ENCODE data around the gene RBBP5. TPM values are rescaled to one million over a fixed set of nuclear protein-coding genes. Genes with fewer than 3 reads are reported as not detected.

RBBP5 gene
- total and polyA plus RNA-seq, 2 of the 4 experiments (the other 2 are of a cell fraction): 7.3 to 37.5 TPM

DNA sequence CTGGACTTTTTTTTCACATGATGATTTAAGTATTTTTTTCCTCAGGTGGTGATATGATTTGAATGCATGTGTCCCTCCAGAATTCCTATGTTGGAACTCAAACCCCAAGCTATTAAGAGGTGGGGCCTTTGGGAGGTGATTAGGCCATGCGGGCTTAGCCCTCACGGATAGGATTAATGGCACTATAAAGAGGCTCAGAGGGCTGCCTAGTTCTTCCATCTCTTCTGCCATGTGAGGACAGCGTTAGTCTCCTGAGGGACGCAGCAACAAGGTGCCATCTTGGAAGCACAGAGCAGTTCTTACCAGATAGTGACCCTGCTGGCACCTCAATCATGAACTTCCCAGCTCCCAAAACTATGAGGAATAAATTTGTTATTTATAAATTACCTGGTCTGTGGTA lies 18.3 kb upstream of the RBBP5 start:
- Histone ChIP-seq H3K27me3 (ENCODE audit: control insufficient read depth, insufficient read depth, low read length) (no peaks in the 10 kb centered on the region), H3K4me1 (ENCODE audit: control insufficient read depth, insufficient read depth, low read length) (peaks cover 12% of the 10 kb centered on the region), H2AFZ (replicated peaks; ENCODE audit: low read length, poor library complexity) (no peak overlapping the region), H3K27ac (ENCODE audit: insufficient read depth, low read length) (no peak overlapping the region), H2AK9ac (replicated peaks; ENCODE audit: low read depth, low read length, poor library complexity) (no peak overlapping the region), H3K18ac (ENCODE audit: low read depth, low read length) (no peak overlapping the region), H3K4me3 (ENCODE audit: insufficient read depth, low read depth, low read length) (no peak overlapping the region), H3K4ac (ENCODE audit: low read depth, low read length) (no peak overlapping the region), H4K91ac (ENCODE audit: insufficient read depth, low read depth, low read length) (no peak overlapping the region), H3K14ac (replicated peaks; ENCODE audit: low read depth, low read length) (no peak overlapping the region), H2BK5ac (ENCODE audit: low read depth, low read length, poor library complexity, severe bottlenecking) (no peak overlapping the region), H4K5ac (ENCODE audit: low read depth, low read length) (no peak overlapping the region), H2BK120ac (ENCODE audit: low read depth, low read length) (no peak overlapping the region), H3K9me3 (ENCODE audit: control insufficient read depth, insufficient read depth, low read length) (no peaks in the 10 kb centered on the region), H3K9ac (ENCODE audit: low read depth, low read length) (no peak overlapping the region), H3K9me1 (ENCODE audit: insufficient read depth, low read length) (peaks cover 9% of the 10 kb centered on the region; the same call in 1 of the 2 replicates), H3K23ac (ENCODE audit: low read depth, low read length) (no peak overlapping the region), H3K79me1 (ENCODE audit: low read depth in 1 of 2, low read length in 2 of 2) (no peaks in the 10 kb centered on the region), H2AK5ac (ENCODE audit: low read depth, low read length) (no peak overlapping the region), H3K36me3 (ENCODE audit: control insufficient read depth, insufficient read depth, low read length) (no peaks in the 10 kb centered on the region), H3K4me2 (ENCODE audit: low read depth, low read length) (no peak overlapping the region), H2BK15ac (ENCODE audit: low read depth, low read length) (no peak overlapping the region), H4K20me1 (ENCODE audit: insufficient read depth, low read length) (no peaks in the 10 kb centered on the region), H2BK20ac (ENCODE audit: low read depth, low read length) (no peak overlapping the region), H4K8ac (ENCODE audit: low read depth in 2 of 2, low read length in 2 of 2) (no peak overlapping the region), H3K56ac (ENCODE audit: extremely low read depth, insufficient read depth, low read length) (no peak overlapping the region)
- WGBS, 2 experiments (ENCODE audit: extremely low coverage in 2 of 2, insufficient read length in 1 of 2): no CpG with 5 or more reads among the region's 4 CpGs
- ChIA-PET POLR2A (ENCODE audit: unreplicated experiment) (no interaction called here), CTCF (interaction anchor here (1.6 kb wide), 1 partner anchor 17 kb away, joined by 4 read pairs; no protein-coding TSS in a partner anchor)
- BruUV-seq (replicated peaks): no TSS peak
- in situ Hi-C loops (cut with MboI; ENCODE audit: low sequenced_read_pairs): no loop called here
- DNase-seq: no peak
- intact Hi-C loops (cut with micrococcal nuclease): loop anchor here (5.0 kb wide), 2 partner anchors 72 to 87 kb away; partner anchors contain the start of genes DSTYK and TMCC2
- no peak for ATAC-seq (ENCODE audit: low read depth)
- dilution Hi-C loops (cut with HindIII; ENCODE audit: low sequenced_read_pairs, unreplicated experiment): no loop called here
- no peak for TF ChIP-seq NFE2L2 (IDR thresholded peaks at IDR 0.05; ENCODE audit: low read depth, low read length)
- no peak for TF ChIP-seq FOS (IDR thresholded peaks at IDR 0.05; ENCODE audit: low read depth, low read length)
- no peak for TF ChIP-seq RCOR1 (IDR thresholded peaks at IDR 0.05; ENCODE audit: insufficient replicate concordance, low read length)
- no peak for TF ChIP-seq MAFK (IDR thresholded peaks at IDR 0.05; ENCODE audit: low read depth, low read length)
- no peak for TF ChIP-seq SMC3 (IDR thresholded peaks at IDR 0.05; ENCODE audit: low read depth, low read length)
- TF ChIP-seq MAZ (IDR thresholded peaks at IDR 0.05; ENCODE audit: borderline replicate concordance, low read depth, low read length): no peak
- TF ChIP-seq CEBPB (IDR thresholded peaks at IDR 0.05; ENCODE audit: low read depth, low read length): no peak
- TF ChIP-seq BHLHE40 (IDR thresholded peaks at IDR 0.05; ENCODE audit: low read depth, low read length): no peak
- TF ChIP-seq, protein P1, sequence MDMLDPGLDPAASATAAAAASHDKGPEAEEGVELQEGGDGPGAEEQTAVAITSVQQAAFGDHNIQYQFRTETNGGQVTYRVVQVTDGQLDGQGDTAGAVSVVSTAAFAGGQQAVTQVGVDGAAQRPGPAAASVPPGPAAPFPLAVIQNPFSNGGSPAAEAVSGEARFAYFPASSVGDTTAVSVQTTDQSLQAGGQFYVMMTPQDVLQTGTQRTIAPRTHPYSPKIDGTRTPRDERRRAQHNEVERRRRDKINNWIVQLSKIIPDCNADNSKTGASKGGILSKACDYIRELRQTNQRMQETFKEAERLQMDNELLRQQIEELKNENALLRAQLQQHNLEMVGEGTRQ (IDR thresholded peaks at IDR 0.05; ENCODE audit: low read depth, low read length): no peak

Data from IMR-90 (cell line).